Astrocyte (in vitro differentiated cells and primary cell): ENCODE results near the gene OR51A7. TPM values are rescaled to one million over a fixed set of nuclear protein-coding genes. Genes with fewer than 3 reads are reported as not detected.

ENCODE experiments used
- DNase-seq: peaks from one replicate; pipeline ENCODE4 v3.0.0-alpha.2; 2010; ENCODE audit warnings: low read depth
- FAIRE-seq: peaks from 2 replicates; lab custom pipeline; 2011; peaks lifted over from hg19 to GRCh38; lab: Jason Lieb, UNC
- H2AFZ ChIP-seq: 2 replicates; pipeline ENCODE4 v1.6.0; 2012; ENCODE audit warnings: low read depth, low read length, inconsistent platforms
- H3K27ac ChIP-seq: 2 replicates; pipeline ENCODE4 v1.5.1; 2011; ENCODE audit warnings: low read depth, low read length, inconsistent platforms
- H3K27me3 ChIP-seq: 2 replicates; pipeline ENCODE4 v1.6.0; 2011; ENCODE audit warnings: low read length, inconsistent platforms; ENCODE audit not compliant: insufficient read depth
- H3K36me3 ChIP-seq: 2 replicates; pipeline ENCODE4 v1.5.1; 2011; ENCODE audit warnings: low read length, inconsistent platforms; ENCODE audit not compliant: insufficient read depth
- H3K4me1 ChIP-seq: 2 replicates; pipeline ENCODE4 v1.5.1; 2011; ENCODE audit warnings: low read length, inconsistent platforms; ENCODE audit not compliant: insufficient read depth
- H3K4me2 ChIP-seq: 2 replicates; pipeline ENCODE4 v1.6.0; 2012; ENCODE audit warnings: low read length, inconsistent platforms
- H3K4me3 ChIP-seq: 2 replicates; pipeline ENCODE4 v1.5.1; 2011; ENCODE audit warnings: low read depth, mild to moderate bottlenecking, low read length, inconsistent platforms; ENCODE audit not compliant: insufficient read depth
- H3K79me2 ChIP-seq: 2 replicates; pipeline ENCODE4 v1.6.0; 2012; ENCODE audit warnings: mild to moderate bottlenecking, low read length, inconsistent platforms; ENCODE audit not compliant: insufficient read depth
- H3K9ac ChIP-seq: 2 replicates; pipeline ENCODE4 v1.6.0; 2012; ENCODE audit warnings: mild to moderate bottlenecking, low read length, inconsistent platforms
- H3K9me3 ChIP-seq: 2 replicates; pipeline ENCODE4 v1.5.1; 2012; ENCODE audit warnings: low read depth, mild to moderate bottlenecking, low read length, inconsistent platforms; ENCODE audit not compliant: insufficient read depth
- H4K20me1 ChIP-seq: 2 replicates; pipeline ENCODE4 v1.6.0; 2012; ENCODE audit warnings: low read length, inconsistent platforms; ENCODE audit not compliant: insufficient read depth
- H3K27ac Mint-ChIP-seq: one replicate; pipeline ENCODE4 v1.8.0; 2021; ENCODE audit warnings: mild to moderate bottlenecking, mixed read lengths; ENCODE audit not compliant: unreplicated experiment
- H3K27me3 Mint-ChIP-seq: one replicate; pipeline ENCODE4 v1.8.0; 2021; ENCODE audit warnings: low read depth, mixed read lengths; ENCODE audit not compliant: unreplicated experiment
- H3K36me3 Mint-ChIP-seq: one replicate; pipeline ENCODE4 v1.8.0; 2021; ENCODE audit warnings: low read depth, mixed read lengths; ENCODE audit not compliant: unreplicated experiment
- H3K4me1 Mint-ChIP-seq: one replicate; pipeline ENCODE4 v1.8.0; 2021; ENCODE audit warnings: low read depth, mixed read lengths; ENCODE audit not compliant: unreplicated experiment
- H3K4me3 Mint-ChIP-seq: one replicate; pipeline ENCODE4 v1.8.0; 2021; ENCODE audit warnings: mild to moderate bottlenecking, moderate library complexity, mixed read lengths; ENCODE audit not compliant: unreplicated experiment
- H3K9me3 Mint-ChIP-seq: one replicate; pipeline ENCODE4 v1.8.0; 2021; ENCODE audit warnings: mild to moderate bottlenecking, mixed read lengths; ENCODE audit not compliant: unreplicated experiment
- CTCF ChIP-seq: IDR thresholded peaks from 2 replicates; pipeline ENCODE4 v1.5.1; 2011; ENCODE audit warnings: low read depth, mild to moderate bottlenecking, inconsistent platforms, low read length, moderate library complexity; ENCODE audit not compliant: insufficient read depth
- EZH2 ChIP-seq: IDR thresholded peaks from 2 replicates; pipeline ENCODE4 v1.6.1; 2012; ENCODE audit warnings: mild to moderate bottlenecking, low read length, inconsistent platforms; ENCODE audit not compliant: insufficient read depth
- total RNA-seq: library from RNA; stranded (reverse); gene quantifications from 2 replicates; pipeline ENCODE4 v1.2.1, GENCODE V29; 2021

OR51A7 gene
- total RNA-seq, 1 donor from 2014 or later: not detected

- Histone ChIP-seq H3K79me2 (no peaks in the 10 kb centered on the region), H3K9me3 (no peaks in the 10 kb centered on the region), H3K4me1 (no peaks in the 10 kb centered on the region), H3K27ac (no peak overlapping the region), H3K4me2 (no peak overlapping the region), H3K9ac (no peak overlapping the region), H2AFZ (no peak overlapping the region), H3K4me3 (no peak overlapping the region), H3K27me3 (no peaks in the 10 kb centered on the region), H3K36me3 (no peaks in the 10 kb centered on the region), H4K20me1 (no peaks in the 10 kb centered on the region)
- Mint-ChIP-seq H3K36me3 (no peaks in the 10 kb centered on the region), H3K27ac (no peak overlapping the region), H3K27me3 (peaks cover 7% of the 10 kb centered on the region), H3K4me3 (no peak overlapping the region), H3K9me3 (no peaks in the 10 kb centered on the region), H3K4me1 (no peaks in the 10 kb centered on the region)
- DNase-seq (no peak), FAIRE-seq (no peak)
- no peak for TF ChIP-seq EZH2
- no peak for TF ChIP-seq CTCF
These were observed 23.0 kb downstream of the OR51A7 start for GRCh38 chr11:4926608-4927007.

DNA sequence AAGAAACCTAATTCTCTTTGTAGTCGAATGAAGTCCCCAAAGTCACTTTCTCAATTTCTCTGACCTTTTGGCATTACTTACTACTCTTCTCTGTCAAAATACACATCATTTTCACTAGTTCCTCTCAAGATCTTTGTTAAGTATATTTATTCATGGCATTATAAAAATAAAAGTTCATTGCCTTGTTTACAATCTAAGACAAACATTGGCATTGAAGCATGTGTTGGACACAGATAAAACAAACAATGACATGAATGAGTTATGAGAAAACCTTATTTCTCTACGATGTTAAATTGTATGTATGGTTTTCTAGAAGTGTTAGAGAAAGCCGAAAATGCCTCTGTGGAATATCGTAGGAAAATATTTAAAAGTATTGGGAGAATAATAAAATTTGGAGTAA is 29.2 kb downstream of the OR51A7 start:
- no peaks in the 10 kb centered on the region for H3K4me1 Mint-ChIP-seq
- no peaks in the 10 kb centered on the region for H3K9me3 Mint-ChIP-seq
- Histone ChIP-seq H3K9ac (no peak overlapping the region), H3K27ac (no peak overlapping the region), H3K36me3 (no peaks in the 10 kb centered on the region), H3K4me2 (no peak overlapping the region), H3K9me3 (no peaks in the 10 kb centered on the region), H3K27me3 (no peaks in the 10 kb centered on the region), H4K20me1 (no peaks in the 10 kb centered on the region), H2AFZ (no peak overlapping the region), H3K4me1 (no peaks in the 10 kb centered on the region), H3K79me2 (no peaks in the 10 kb centered on the region), H3K4me3 (no peak overlapping the region)
- DNase-seq (no peak), FAIRE-seq (no peak)
- H3K27me3 Mint-ChIP-seq: peaks cover 2% of the 10 kb centered on the region
- H3K27ac Mint-ChIP-seq: no peak overlapping the region
- TF ChIP-seq EZH2: no peak
- TF ChIP-seq CTCF: no peak
- no peak overlapping the region for H3K4me3 Mint-ChIP-seq
- H3K36me3 Mint-ChIP-seq: no peaks in the 10 kb centered on the region

DNA sequence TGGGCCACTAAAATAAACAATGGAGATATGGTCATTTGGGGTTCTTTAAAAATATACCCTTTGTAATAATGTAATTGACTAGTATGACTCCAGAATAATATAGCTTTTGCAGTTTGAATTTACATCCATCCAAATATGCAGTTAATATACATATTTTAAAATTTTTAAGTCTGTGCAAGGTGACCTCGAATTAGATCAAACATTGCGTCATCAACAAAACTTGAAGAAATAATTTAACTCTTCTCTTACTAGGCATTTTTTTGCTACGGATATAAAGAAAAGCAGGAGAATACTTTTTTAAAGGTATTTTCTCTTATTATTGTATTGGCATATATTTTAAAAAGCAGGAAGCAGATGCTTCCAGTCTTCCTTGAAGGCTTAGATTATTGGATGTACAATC is 33.2 kb downstream of the OR51A7 start:
- H3K9me3 ChIP-seq: no peaks in the 10 kb centered on the region
- no peak overlapping the region for H3K4me2 ChIP-seq
- no peaks in the 10 kb centered on the region for H3K79me2 ChIP-seq
- Mint-ChIP-seq H3K36me3 (no peaks in the 10 kb centered on the region), H3K4me1 (no peaks in the 10 kb centered on the region), H3K9me3 (no peaks in the 10 kb centered on the region), H3K4me3 (no peak overlapping the region), H3K27ac (no peak overlapping the region), H3K27me3 (peaks cover 2% of the 10 kb centered on the region)
- no peak for FAIRE-seq
- H4K20me1 ChIP-seq: no peaks in the 10 kb centered on the region
- TF ChIP-seq CTCF: no peak
- TF ChIP-seq EZH2: no peak
- no peak overlapping the region for H3K27ac ChIP-seq
- no peak overlapping the region for H2AFZ ChIP-seq
- H3K36me3 ChIP-seq: no peaks in the 10 kb centered on the region
- no peak overlapping the region for H3K4me3 ChIP-seq
- DNase-seq: no peak
- H3K4me1 ChIP-seq: no peaks in the 10 kb centered on the region
- H3K9ac ChIP-seq: no peak overlapping the region
- no peaks in the 10 kb centered on the region for H3K27me3 ChIP-seq
